Neural progenitor cell (in vitro differentiated cells): ENCODE results near the gene PIGP. TPM values are rescaled to one million over a fixed set of nuclear protein-coding genes. Genes with fewer than 3 reads are reported as not detected.

Experiments
- DNase-seq: peaks from one replicate; pipeline ENCODE4 v3.0.0-alpha.2; 2016; ENCODE audit warnings: low spot score
- H2AFZ ChIP-seq: fragments of 200-600 bp; sonication (generic); replicated peaks from 2 replicates; pipeline ENCODE4 v1.6.1; 2016; ENCODE audit warnings: antibody characterized with exemption
- H3F3A ChIP-seq: fragments of 200-600 bp; sonication (generic); 2 replicates; pipeline ENCODE4 v1.6.1; 2016; ENCODE audit warnings: antibody characterized with exemption, low read depth
- H3K27ac ChIP-seq: fragments of 200-600 bp; sonication (generic); 2 replicates; pipeline ENCODE4 v1.5.1; 2016; ENCODE audit warnings: mild to moderate bottlenecking
- H3K27me3 ChIP-seq: fragments of 200-600 bp; sonication (generic); 2 replicates; pipeline ENCODE4 v1.6.1; 2016; ENCODE audit warnings: mild to moderate bottlenecking, moderate library complexity
- H3K36me3 ChIP-seq: fragments of 200-600 bp; sonication (generic); 2 replicates; pipeline ENCODE4 v1.5.1; 2016
- H3K4me1 ChIP-seq: fragments of 200-600 bp; sonication (generic); 2 replicates; pipeline ENCODE4 v1.6.1; 2016; ENCODE audit warnings: mixed run types
- H3K4me2 ChIP-seq: fragments of 200-600 bp; sonication (generic); 2 replicates; pipeline ENCODE4 v1.6.1; 2016
- H3K4me3 ChIP-seq: fragments of 200-600 bp; sonication (generic); 2 replicates; pipeline ENCODE4 v1.5.1; 2016
- H3K79me2 ChIP-seq: fragments of 200-600 bp; sonication (generic); 2 replicates; pipeline ENCODE4 v1.6.1; 2016; ENCODE audit warnings: low read depth
- H3K9ac ChIP-seq: fragments of 200-600 bp; sonication (generic); 2 replicates; pipeline ENCODE4 v1.6.1; 2016
- H3K9me3 ChIP-seq: fragments of 200-600 bp; sonication (generic); 2 replicates; pipeline ENCODE4 v1.5.1; 2016; ENCODE audit warnings: low read depth
- H4K20me1 ChIP-seq: fragments of 200-600 bp; sonication (generic); 2 replicates; pipeline ENCODE4 v1.6.1; 2016; ENCODE audit warnings: low read depth
- H3K27ac Mint-ChIP-seq: 3 replicates; pipeline ENCODE4 v1.8.0; 2021; ENCODE audit warnings: mixed read lengths
- H3K27me3 Mint-ChIP-seq: 2 replicates; pipeline ENCODE4 v1.8.0; 2022; ENCODE audit warnings: low read depth, mild to moderate bottlenecking, inconsistent platforms, moderate library complexity, mixed read lengths; ENCODE audit not compliant: insufficient read depth
- H3K36me3 Mint-ChIP-seq: 3 replicates; pipeline ENCODE4 v1.8.0; 2021; ENCODE audit warnings: mixed read lengths
- H3K4me1 Mint-ChIP-seq: 3 replicates; pipeline ENCODE4 v1.8.0; 2021; ENCODE audit warnings: mixed read lengths
- H3K4me3 Mint-ChIP-seq: 3 replicates; pipeline ENCODE4 v1.8.0; 2021; ENCODE audit warnings: mild to moderate bottlenecking, moderate library complexity, mixed read lengths
- H3K9me3 Mint-ChIP-seq: 3 replicates; pipeline ENCODE4 v1.8.0; 2020; ENCODE audit warnings: mixed read lengths
- EZH2 ChIP-seq: fragments of 200-600 bp; sonication (generic); IDR thresholded peaks from 2 replicates; pipeline ENCODE4 v1.6.1; 2017; ENCODE audit warnings: antibody characterized with exemption, mild to moderate bottlenecking, moderate library complexity
- EZH2phosphoT487 ChIP-seq: fragments of 200-600 bp; sonication (generic); IDR thresholded peaks from 2 replicates; pipeline ENCODE4 v1.6.1; 2017; ENCODE audit warnings: antibody characterized with exemption
- small RNA-seq: library from RNA; depleted of rRNA; stranded (forward); fragments of <200 nt; gene quantifications from one replicate; pipeline ENCODE3, GENCODE V24; 2015
- total RNA-seq: library from RNA; depleted of rRNA; stranded (reverse); fragments of >200 nt; gene quantifications from 2 replicates; pipeline ENCODE4 v1.2.3, GENCODE V29; 2015; ENCODE audit warnings: low replicate concordance
- TF ChIP-seq, protein P1 (sequence below): fragments of 200-600 bp; sonication (generic); IDR thresholded peaks from 2 replicates; pipeline ENCODE4 v1.5.1; 2017; ENCODE audit warnings: antibody characterized with exemption, mild to moderate bottlenecking

PIGP gene
- total RNA-seq, 1 donor from 2014 or later = 25.8 TPM

DNA sequence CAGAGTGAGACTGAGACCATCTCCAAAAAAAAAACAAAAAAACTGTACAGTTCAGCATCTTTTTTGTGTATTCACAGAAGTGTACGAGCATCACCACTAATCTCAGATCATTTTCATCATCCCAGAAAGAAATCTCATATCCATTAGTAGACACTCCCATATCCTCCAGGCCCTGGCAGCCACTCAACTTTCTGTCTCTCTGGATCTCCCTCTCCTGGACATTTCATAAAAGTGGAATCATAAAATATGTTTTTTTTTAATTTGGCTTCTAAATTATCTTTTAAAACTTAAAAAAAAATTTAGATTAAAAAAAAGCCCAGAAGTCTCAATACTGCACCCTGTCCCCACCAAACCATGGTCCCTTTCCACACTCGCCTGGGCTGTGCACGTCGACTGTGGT, 44.3 kb downstream of the PIGP start:
- Histone ChIP-seq H3K4me1 (no peaks in the 10 kb centered on the region), H3K27me3 (no peaks in the 10 kb centered on the region), H3K4me3 (no peak overlapping the region), H3K79me2 (no peaks in the 10 kb centered on the region), H2AFZ (no peak overlapping the region), H3F3A (no peaks in the 10 kb centered on the region), H4K20me1 (no peaks in the 10 kb centered on the region), H3K9me3 (no peaks in the 10 kb centered on the region), H3K4me2 (no peak overlapping the region), H3K36me3 (no peaks in the 10 kb centered on the region), H3K27ac (no peak overlapping the region), H3K9ac (no peak overlapping the region)
- Mint-ChIP-seq H3K9me3 (no peaks in the 10 kb centered on the region), H3K4me3 (no peak overlapping the region), H3K36me3 (peaks cover 1% of the 10 kb centered on the region), H3K4me1 (peaks cover 8% of the 10 kb centered on the region), H3K27ac (no peak overlapping the region), H3K27me3 (peaks cover 2% of the 10 kb centered on the region)
- TF ChIP-seq EZH2 = no peak
- TF ChIP-seq, protein P1, sequence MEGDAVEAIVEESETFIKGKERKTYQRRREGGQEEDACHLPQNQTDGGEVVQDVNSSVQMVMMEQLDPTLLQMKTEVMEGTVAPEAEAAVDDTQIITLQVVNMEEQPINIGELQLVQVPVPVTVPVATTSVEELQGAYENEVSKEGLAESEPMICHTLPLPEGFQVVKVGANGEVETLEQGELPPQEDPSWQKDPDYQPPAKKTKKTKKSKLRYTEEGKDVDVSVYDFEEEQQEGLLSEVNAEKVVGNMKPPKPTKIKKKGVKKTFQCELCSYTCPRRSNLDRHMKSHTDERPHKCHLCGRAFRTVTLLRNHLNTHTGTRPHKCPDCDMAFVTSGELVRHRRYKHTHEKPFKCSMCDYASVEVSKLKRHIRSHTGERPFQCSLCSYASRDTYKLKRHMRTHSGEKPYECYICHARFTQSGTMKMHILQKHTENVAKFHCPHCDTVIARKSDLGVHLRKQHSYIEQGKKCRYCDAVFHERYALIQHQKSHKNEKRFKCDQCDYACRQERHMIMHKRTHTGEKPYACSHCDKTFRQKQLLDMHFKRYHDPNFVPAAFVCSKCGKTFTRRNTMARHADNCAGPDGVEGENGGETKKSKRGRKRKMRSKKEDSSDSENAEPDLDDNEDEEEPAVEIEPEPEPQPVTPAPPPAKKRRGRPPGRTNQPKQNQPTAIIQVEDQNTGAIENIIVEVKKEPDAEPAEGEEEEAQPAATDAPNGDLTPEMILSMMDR = no peak
- no peak for TF ChIP-seq EZH2phosphoT487
- DNase-seq = no peak

DNA sequence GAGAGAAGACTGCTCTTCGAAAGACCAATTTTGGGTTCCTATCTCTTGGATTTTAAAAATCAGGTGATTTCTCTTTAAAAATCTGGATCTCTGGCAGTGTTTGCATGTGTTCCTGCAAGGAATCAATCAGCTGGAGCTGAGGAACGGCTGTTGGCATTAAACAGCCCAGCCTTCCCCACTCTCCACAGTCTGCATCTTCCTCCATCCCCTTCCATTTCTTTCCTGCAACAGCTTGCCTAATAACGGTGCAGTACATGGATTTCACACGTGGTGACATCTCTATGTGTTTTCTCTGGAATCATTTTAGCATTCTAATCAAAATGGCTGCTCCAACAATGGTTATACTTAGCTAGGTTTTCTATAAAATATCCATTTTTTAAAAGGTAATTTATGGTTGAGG, 46.4 kb downstream of the PIGP start:
- H3K9me3 Mint-ChIP-seq = no peaks in the 10 kb centered on the region
- H3K36me3 ChIP-seq = no peaks in the 10 kb centered on the region
- H4K20me1 ChIP-seq = no peaks in the 10 kb centered on the region
- DNase-seq = no peak
- H2AFZ ChIP-seq = peak overlapping the region; percentile 92
- no peaks in the 10 kb centered on the region for H3K79me2 ChIP-seq
- no peak overlapping the region for H3K9ac ChIP-seq
- peaks cover 1% of the 10 kb centered on the region for H3K36me3 Mint-ChIP-seq
- peaks cover 8% of the 10 kb centered on the region for H3K4me1 Mint-ChIP-seq
- H3K9me3 ChIP-seq = no peaks in the 10 kb centered on the region
- no peak overlapping the region for H3K27ac Mint-ChIP-seq
- H3F3A ChIP-seq = no peaks in the 10 kb centered on the region
- H3K4me1 ChIP-seq = no peaks in the 10 kb centered on the region
- no peak overlapping the region for H3K4me3 Mint-ChIP-seq
- TF ChIP-seq EZH2 = no peak
- TF ChIP-seq EZH2phosphoT487 = no peak
- H3K27ac ChIP-seq = no peak overlapping the region
- no peak overlapping the region for H3K4me3 ChIP-seq
- no peak overlapping the region for H3K4me2 ChIP-seq
- H3K27me3 ChIP-seq = no peaks in the 10 kb centered on the region
- no peaks in the 10 kb centered on the region for H3K27me3 Mint-ChIP-seq

DNA sequence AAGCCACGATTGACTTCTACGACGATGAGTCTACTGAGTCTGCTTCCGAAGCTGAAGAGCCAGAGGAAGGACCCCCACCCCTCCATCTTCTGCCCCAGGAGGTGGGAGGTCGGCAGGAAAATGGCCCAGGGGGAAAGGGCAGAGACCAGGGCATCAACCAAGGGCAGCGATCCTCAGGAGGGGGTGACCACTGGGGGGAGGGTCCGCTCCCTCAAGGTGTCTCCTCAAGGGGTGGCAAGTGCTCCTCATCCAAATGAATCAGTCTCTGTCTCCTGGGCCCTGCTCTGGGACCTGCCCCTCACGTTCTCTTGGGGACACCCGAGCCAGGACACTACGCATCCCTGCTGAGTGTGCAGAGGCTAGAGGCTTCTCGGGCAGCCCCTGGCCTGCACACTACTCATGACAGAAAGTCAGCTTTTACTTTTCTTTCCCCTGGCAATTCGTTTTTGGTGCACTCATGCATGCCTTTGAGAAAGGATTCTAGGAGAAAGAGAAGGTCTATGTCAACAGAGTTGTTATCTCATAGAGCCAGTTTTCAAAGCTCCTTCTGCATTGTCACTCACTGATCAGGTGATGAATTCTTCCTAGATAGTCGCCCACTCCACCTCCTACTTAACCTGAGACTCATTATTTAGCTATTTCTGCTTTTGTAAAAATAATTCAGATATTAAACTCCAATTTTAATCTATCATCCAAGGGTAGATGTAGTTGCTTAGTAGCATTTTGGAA, 54.8 kb downstream of the PIGP start:
- TF ChIP-seq EZH2 = no peak
- TF ChIP-seq, protein P1 = no peak
- no peak for TF ChIP-seq EZH2phosphoT487
- no peaks in the 10 kb centered on the region for H3K36me3 ChIP-seq
- Mint-ChIP-seq H3K9me3 (no peaks in the 10 kb centered on the region), H3K4me1 (no peaks in the 10 kb centered on the region), H3K27me3 (peaks cover 2% of the 10 kb centered on the region), H3K27ac (no peak overlapping the region), H3K4me3 (no peak overlapping the region), H3K36me3 (no peaks in the 10 kb centered on the region)
- no peaks in the 10 kb centered on the region for H3K9me3 ChIP-seq
- no peak overlapping the region for H3K4me2 ChIP-seq
- H2AFZ ChIP-seq = no peak overlapping the region
- no peaks in the 10 kb centered on the region for H3F3A ChIP-seq
- no peak for DNase-seq
- H3K4me1 ChIP-seq = no peaks in the 10 kb centered on the region
- no peaks in the 10 kb centered on the region for H3K27me3 ChIP-seq
- H3K4me3 ChIP-seq = no peak overlapping the region
- no peak overlapping the region for H3K27ac ChIP-seq
- H4K20me1 ChIP-seq = no peaks in the 10 kb centered on the region
- no peaks in the 10 kb centered on the region for H3K79me2 ChIP-seq
- H3K9ac ChIP-seq = no peak overlapping the region

Small RNA genes within 50 kb of the gene (small RNA-seq; reads per million reads assigned to genes)
- gene RNU6-696P = not detected

Other genes with a start within 250 kb of the PIGP start
- gene HLCS, start 106.4 kb downstream of the PIGP start, total RNA-seq = 20.4 and 25.0 TPM in 2 replicates
- 2.8 and 4.3 TPM in 2 replicates for gene RIPPLY3, start 66.4 kb downstream of the PIGP start, total RNA-seq
- gene TTC3, start 183 bp upstream of the PIGP start, total RNA-seq = 116 and 135 TPM in 2 replicates
- 60.2 and 80.5 TPM in 2 replicates for gene VPS26C, start 194.3 kb upstream of the PIGP start, total RNA-seq